T-cell (primary cell): Measurements from ENCODE around the gene EML4. TPM values are rescaled to one million over a fixed set of nuclear protein-coding genes. Genes with fewer than 3 reads are reported as not detected.
A peak's percentile ranks its signal among the peaks of the same experiment; 100 is the strongest.

ENCODE experiments used
- ATAC-seq, 4 experiments: fragments of 200-7000 bp in 3 of 4; fragments of 150-1000 bp in 1 of 4; cut with Tn5 transposase; replicated peaks in 1 of 4; 1 replicate in 3 of 4; 2 replicates in 1 of 4; pipeline ENCODE4 v1.10.0; 2021; ENCODE audit warnings: moderate library complexity in 3 of 4, mild to moderate bottlenecking in 2 of 4, moderate number of reproducible peaks in 1 of 4
- CTCF ChIA-PET, 2 donors: fragments of 300-600 bp; sonication (Branson Sonifier 250); formaldehyde crosslinking; loops; one replicate each; lab custom pipeline; 2022; ENCODE audit warnings: antibody characterized with exemption in 2 of 2; lab: Charles Lee
- POLR2A ChIA-PET, 2 donors: fragments of 300-600 bp; sonication (Branson Sonifier 250); formaldehyde crosslinking; loops; one replicate each; lab custom pipeline; 2022; ENCODE audit warnings: antibody characterized with exemption in 2 of 2; lab: Charles Lee
- DNase-seq, 35 experiments: peaks; one replicate each; pipeline versions ENCODE4 v3.0.0 to v3.0.0-alpha.2; 2013 to 2023
- H3K27ac ChIP-seq: one replicate; pipeline ENCODE4 v1.5.1; 2013; ENCODE audit warnings: low read length
- H3K27me3 ChIP-seq, 2 experiments: replicated peaks in 1 of 2; 1 replicate in 1 of 2; 2 replicates in 1 of 2; pipeline versions ENCODE4 v1.6.1 to v1.7.0; 2013; ENCODE audit warnings: low read length in 1 of 2, mixed read lengths in 1 of 2; ENCODE audit not compliant: control insufficient read depth in 2 of 2, insufficient read depth in 2 of 2; ENCODE audit errors: extremely low read depth in 1 of 2
- H3K36me3 ChIP-seq, 2 donors: 1 replicate in 1 of 2; 2 replicates in 1 of 2; pipeline versions ENCODE4 v1.6.1 to v1.7.0; 2013; ENCODE audit warnings: low read length in 1 of 2; ENCODE audit not compliant: control insufficient read depth in 2 of 2, insufficient read depth in 1 of 2; ENCODE audit errors: extremely low read depth in 1 of 2
- H3K4me1 ChIP-seq, 2 experiments: 1 replicate in 1 of 2; 2 replicates in 1 of 2; pipeline versions ENCODE4 v1.6.1 to v1.7.0; 2013; ENCODE audit warnings: low read length in 2 of 2, mixed read lengths in 1 of 2; ENCODE audit not compliant: insufficient read depth in 2 of 2, control insufficient read depth in 1 of 2; ENCODE audit errors: extremely low read depth in 1 of 2
- H3K4me3 ChIP-seq, 2 donors: 1 replicate in 1 of 2; 2 replicates in 1 of 2; pipeline versions ENCODE4 v1.5.1 to v1.7.0; 2013; ENCODE audit warnings: mild to moderate bottlenecking in 2 of 2, low read length in 1 of 2, moderate library complexity in 1 of 2; ENCODE audit not compliant: control insufficient read depth in 1 of 2; ENCODE audit errors: extremely low read depth in 1 of 2
- H3K9me3 ChIP-seq: 2 replicates; pipeline ENCODE4 v1.7.0; 2013
- H3K27ac Mint-ChIP-seq, 2 donors: one replicate each; pipeline ENCODE4 v1.8.0; 2020 to 2021; ENCODE audit warnings: mild to moderate bottlenecking in 2 of 2, mixed read lengths in 2 of 2
- H3K27me3 Mint-ChIP-seq, 2 donors: one replicate each; pipeline ENCODE4 v1.8.0; 2021 to 2022; ENCODE audit warnings: mixed read lengths in 2 of 2
- H3K36me3 Mint-ChIP-seq: one replicate; pipeline ENCODE4 v1.8.0; 2021; ENCODE audit warnings: mixed read lengths
- H3K4me1 Mint-ChIP-seq, 3 donors: one replicate each; pipeline ENCODE4 v1.8.0; 2020 to 2022; ENCODE audit warnings: mixed read lengths in 3 of 3, mild to moderate bottlenecking in 1 of 3
- H3K4me3 Mint-ChIP-seq, 3 donors: one replicate each; pipeline ENCODE4 v1.8.0; 2020 to 2022; ENCODE audit warnings: mild to moderate bottlenecking in 3 of 3, mixed read lengths in 3 of 3, moderate library complexity in 3 of 3
- H3K9me3 Mint-ChIP-seq, 3 donors: one replicate each; pipeline ENCODE4 v1.8.0; 2020 to 2022; ENCODE audit warnings: mixed read lengths in 3 of 3
- WGBS: methylation state at CpG from one replicate; pipeline ENCODE4 v1.1.5; 2013; ENCODE audit warnings: missing lambda C conversion rate; ENCODE audit not compliant: insufficient coverage; 5-methylcytosine and 5-hydroxymethylcytosine counted together
- total RNA-seq, 35 experiments: library from RNA in 6 of 35; stranded (reverse) in 6 of 35; fragments of 120-200 nt in 1 of 35; gene quantifications; one replicate each; pipeline versions ENCODE4 v1.2.1 to v1.2.4 and lab custom pipeline; 2013 to 2026

The EML4 gene
- total RNA-seq, 5 donors from 2014 or later (not counting 1 experiment from before 2014, with no cell fraction given): 101 to 223 (median 123) TPM

GRCh38 chr2:42186945-42187632 lies 17.9 kb downstream of the EML4 start:
- Mint-ChIP-seq H3K27ac (peak overlapping the region in 1 of 2 donors; percentile 16), H3K9me3 (no peaks in the 10 kb centered on the region), H3K4me3 (no peak overlapping the region), H3K36me3 (peaks cover 33% of the 10 kb centered on the region), H3K4me1 (peaks cover 73 to 92% (median 84%) of the 10 kb centered on the region in 3 donors), H3K27me3 (no peaks in the 10 kb centered on the region)
- Histone ChIP-seq H3K4me1 (peaks cover 3 to 32% of the 10 kb centered on the region in 2 experiments), H3K36me3 (no peaks in the 10 kb centered on the region), H3K9me3 (no peaks in the 10 kb centered on the region), H3K4me3 (no peak overlapping the region), H3K27ac (no peak overlapping the region), H3K27me3 (no peaks in the 10 kb centered on the region)
- DNase-seq: no peak
- CTCF ChIA-PET: interaction anchor here in 1 of 2 donors (0.6 to 1.2 kb wide), 2 partner anchors 60 to 64 kb away, joined by 3 to 7 read pairs; no protein-coding TSS in a partner anchor
- ATAC-seq: no peak
- POLR2A ChIA-PET: interaction anchor here (0.5 to 0.9 kb wide), 3 partner anchors 51 to 589 kb away, joined by 3 to 6 read pairs (median 4); no protein-coding TSS in a partner anchor
- WGBS: no CpG with 5 or more reads among the region's 8 CpGs

GRCh38 chr2:42187886-42188285 lies 18.7 kb downstream of the EML4 start:
- no peak overlapping the region for H3K4me3 Mint-ChIP-seq
- H3K4me3 ChIP-seq: no peak overlapping the region
- peaks cover 3 to 34% of the 10 kb centered on the region in 2 experiments for H3K4me1 ChIP-seq
- peaks cover 26% of the 10 kb centered on the region for H3K36me3 Mint-ChIP-seq
- peak overlapping the region; percentile 23 to 44 for H3K27ac Mint-ChIP-seq
- ATAC-seq (no peak), DNase-seq (no peak)
- no peaks in the 10 kb centered on the region for H3K27me3 Mint-ChIP-seq
- POLR2A ChIA-PET: interaction anchor here in 1 of 2 donors (0.5 kb wide), 1 partner anchor 52 kb away, joined by 6 read pairs; no protein-coding TSS in a partner anchor
- H3K4me1 Mint-ChIP-seq: peaks cover 73 to 92% (median 85%) of the 10 kb centered on the region in 3 donors
- H3K27ac ChIP-seq: no peak overlapping the region
- H3K9me3 ChIP-seq: no peaks in the 10 kb centered on the region
- no peaks in the 10 kb centered on the region for H3K27me3 ChIP-seq
- no peaks in the 10 kb centered on the region for H3K9me3 Mint-ChIP-seq
- CTCF ChIA-PET: no interaction called here
- no peaks in the 10 kb centered on the region for H3K36me3 ChIP-seq
- no CpG with 5 or more reads among the region's 3 CpGs for WGBS

DNA sequence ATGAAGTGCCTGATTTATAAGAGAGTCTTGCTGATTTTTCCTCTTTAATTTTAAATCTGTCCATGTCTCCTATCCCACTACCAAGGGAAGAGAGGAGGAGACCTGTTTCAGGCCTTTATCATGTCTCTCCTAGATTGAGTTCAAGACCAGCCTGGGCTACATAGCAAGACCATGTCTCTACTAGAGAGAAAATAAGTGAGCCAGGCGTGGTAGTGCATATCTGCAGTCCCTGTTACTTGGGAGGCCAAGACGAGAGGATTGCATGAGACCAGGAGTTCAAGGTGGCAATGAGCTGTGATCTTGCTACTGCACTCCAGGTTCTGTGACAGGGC lies 20.0 kb downstream of the EML4 start:
- no peaks in the 10 kb centered on the region for H3K9me3 ChIP-seq
- ChIA-PET POLR2A (interaction anchor here in 1 of 2 donors (0.9 to 1.7 kb wide), 3 partner anchors 16 to 84 kb away, joined by 4 to 9 read pairs (median 7); no protein-coding TSS in a partner anchor), CTCF (interaction anchor here in 1 of 2 donors (0.6 to 1.6 kb wide), 2 partner anchors 10 to 94 kb away, joined by 4 to 12 read pairs; no protein-coding TSS in a partner anchor)
- ATAC-seq (no peak), DNase-seq (no peak)
- H3K36me3 ChIP-seq: no peaks in the 10 kb centered on the region
- peaks cover 5 to 34% of the 10 kb centered on the region in 2 experiments for H3K4me1 ChIP-seq
- Mint-ChIP-seq H3K4me1 (peaks cover 80 to 93% (median 86%) of the 10 kb centered on the region in 3 donors), H3K4me3 (no peak overlapping the region), H3K9me3 (no peaks in the 10 kb centered on the region), H3K27ac (peak overlapping the region; percentile 36 to 52), H3K36me3 (peaks cover 26% of the 10 kb centered on the region), H3K27me3 (no peaks in the 10 kb centered on the region)
- no peak overlapping the region for H3K4me3 ChIP-seq
- H3K27me3 ChIP-seq: no peaks in the 10 kb centered on the region
- 67% methylated on average over 1 of the region's 2 CpGs for WGBS
- no peak overlapping the region for H3K27ac ChIP-seq

GRCh38 chr2:42190191-42190590 lies 21.0 kb downstream of the EML4 start:
- ATAC-seq (no peak), DNase-seq (no peak)
- no peaks in the 10 kb centered on the region for H3K9me3 ChIP-seq
- no peak overlapping the region for H3K4me3 ChIP-seq
- no peak overlapping the region for H3K4me3 Mint-ChIP-seq
- H3K27ac ChIP-seq: no peak overlapping the region
- WGBS: no CpG with 5 or more reads among the region's 2 CpGs
- CTCF ChIA-PET: interaction anchor here (0.5 to 1.6 kb wide), 9 partner anchors 11 to 446 kb away, joined by 3 to 12 read pairs (median 4); no protein-coding TSS in a partner anchor
- POLR2A ChIA-PET: interaction anchor here (0.6 to 1.7 kb wide), 6 partner anchors 9 to 85 kb away, joined by 4 to 9 read pairs (median 5); no protein-coding TSS in a partner anchor
- peaks cover 73 to 91% (median 84%) of the 10 kb centered on the region in 3 donors for H3K4me1 Mint-ChIP-seq
- H3K4me1 ChIP-seq: peaks cover 5 to 35% of the 10 kb centered on the region in 2 experiments
- no peaks in the 10 kb centered on the region for H3K36me3 ChIP-seq
- H3K36me3 Mint-ChIP-seq: peaks cover 21% of the 10 kb centered on the region
- H3K9me3 Mint-ChIP-seq: no peaks in the 10 kb centered on the region
- H3K27ac Mint-ChIP-seq: peak overlapping the region; percentile 62 to 68
- no peaks in the 10 kb centered on the region for H3K27me3 Mint-ChIP-seq
- H3K27me3 ChIP-seq: no peaks in the 10 kb centered on the region

DNA sequence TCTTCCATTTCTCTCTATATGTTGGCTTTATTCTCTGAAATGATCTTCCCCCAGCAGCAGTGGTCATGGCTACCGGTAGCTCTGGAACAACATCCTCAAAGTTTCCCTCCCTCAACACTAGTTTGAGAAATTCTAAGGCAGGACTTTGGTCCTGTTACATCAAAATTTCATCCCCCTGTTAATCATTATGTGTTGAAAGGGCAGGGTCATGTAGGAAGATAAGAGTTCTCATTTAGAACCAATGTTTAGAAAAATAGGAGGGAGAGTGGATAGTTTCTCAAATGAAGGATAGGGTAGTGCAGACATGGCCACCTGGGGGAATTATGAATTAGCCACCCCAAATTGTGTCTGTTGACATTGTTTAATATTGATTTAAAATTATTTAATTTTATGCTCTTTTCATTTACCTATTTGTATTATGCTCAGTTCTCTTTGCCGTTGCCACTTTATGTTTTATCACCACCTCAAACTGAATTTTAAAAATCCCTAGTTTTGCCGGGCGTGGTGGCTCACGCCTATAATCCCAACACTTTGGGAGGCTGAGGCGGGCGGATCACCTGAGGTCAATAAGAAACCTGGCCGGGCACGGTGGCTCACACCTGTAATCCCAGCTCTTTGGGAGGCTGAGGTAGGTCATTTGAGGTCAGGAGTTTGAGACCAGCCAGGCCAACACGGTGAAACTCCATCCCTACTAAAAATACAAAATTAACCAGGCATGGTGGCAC lies 22.3 kb downstream of the EML4 start:
- no CpG with 5 or more reads among the region's 10 CpGs for WGBS
- no peaks in the 10 kb centered on the region for H3K36me3 ChIP-seq
- H3K4me3 ChIP-seq: no peak overlapping the region
- H3K9me3 Mint-ChIP-seq: no peaks in the 10 kb centered on the region
- peak overlapping the region; percentile 11 to 36 (median 24) for H3K4me3 Mint-ChIP-seq
- H3K27me3 ChIP-seq: no peaks in the 10 kb centered on the region
- DNase-seq (no peak), ATAC-seq (no peak)
- POLR2A ChIA-PET: interaction anchor here in 1 of 2 donors (0.7 to 1.7 kb wide), 2 partner anchors 10 to 27 kb away, joined by 5 to 30 read pairs; no protein-coding TSS in a partner anchor
- peaks cover 15% of the 10 kb centered on the region for H3K36me3 Mint-ChIP-seq
- H3K9me3 ChIP-seq: no peaks in the 10 kb centered on the region
- peaks cover 74 to 89% (median 84%) of the 10 kb centered on the region in 3 donors for H3K4me1 Mint-ChIP-seq
- H3K27ac ChIP-seq: no peak overlapping the region
- peak overlapping the region; percentile 90 for H3K27ac Mint-ChIP-seq
- CTCF ChIA-PET: interaction anchor here in 1 of 2 donors (0.9 to 1.0 kb wide), 2 partner anchors 14 to 21 kb away, joined by 3 read pairs; no protein-coding TSS in a partner anchor
- H3K4me1 ChIP-seq: peaks cover 13 to 37% of the 10 kb centered on the region in 2 experiments
- no peaks in the 10 kb centered on the region for H3K27me3 Mint-ChIP-seq

GRCh38 chr2:42192010-42192373 lies 22.8 kb downstream of the EML4 start:
- Histone ChIP-seq H3K4me1 (peaks cover 18 to 42% of the 10 kb centered on the region in 2 experiments), H3K36me3 (no peaks in the 10 kb centered on the region), H3K9me3 (no peaks in the 10 kb centered on the region), H3K27me3 (no peaks in the 10 kb centered on the region), H3K27ac (no peak overlapping the region), H3K4me3 (no peak overlapping the region)
- H3K36me3 Mint-ChIP-seq: peaks cover 19% of the 10 kb centered on the region
- peak overlapping the region in 1 of 3 donors; percentile 29 for H3K4me3 Mint-ChIP-seq
- WGBS: 100% methylated on average over 3 of the region's 5 CpGs
- DNase-seq (no peak), ATAC-seq (no peak)
- ChIA-PET CTCF (interaction anchor here in 1 of 2 donors (0.9 to 1.0 kb wide), 2 partner anchors 13 to 21 kb away, joined by 3 read pairs; no protein-coding TSS in a partner anchor), POLR2A (interaction anchor here in 1 of 2 donors (0.7 kb wide), 1 partner anchor 28 kb away, joined by 30 read pairs; no protein-coding TSS in a partner anchor)
- peak overlapping the region; percentile 90 for H3K27ac Mint-ChIP-seq
- H3K27me3 Mint-ChIP-seq: no peaks in the 10 kb centered on the region
- no peaks in the 10 kb centered on the region for H3K9me3 Mint-ChIP-seq
- peaks cover 77 to 90% (median 86%) of the 10 kb centered on the region in 3 donors for H3K4me1 Mint-ChIP-seq
